GM19239 (cell line): Measurements from ENCODE around the gene FBLN2.
"Not testable (repeated sequence)": the region's sequence is repeated elsewhere in the genome, so short reads cannot be mapped to it uniquely, and the experiment has no call there.

ENCODE experiments used
- DNase-seq: peaks from one replicate; pipeline ENCODE4 v3.0.0; 2011; ENCODE audit warnings: low spot score; ENCODE audit not compliant: insufficient read length
- FAIRE-seq: peaks from 2 replicates; lab custom pipeline; 2011; peaks lifted over from hg19 to GRCh38; lab: Jason Lieb, UNC

Gene FBLN2

GRCh38 chr3:13548696-13549622, at the start of gene FBLN2:
Gene FBLN2, plus strand, starts transcription at chr3:13549125. Its CDS starts 21,231 bp downstream, at chr3:13570356.
- FAIRE-seq (no peak), DNase-seq (no peak)

DNA sequence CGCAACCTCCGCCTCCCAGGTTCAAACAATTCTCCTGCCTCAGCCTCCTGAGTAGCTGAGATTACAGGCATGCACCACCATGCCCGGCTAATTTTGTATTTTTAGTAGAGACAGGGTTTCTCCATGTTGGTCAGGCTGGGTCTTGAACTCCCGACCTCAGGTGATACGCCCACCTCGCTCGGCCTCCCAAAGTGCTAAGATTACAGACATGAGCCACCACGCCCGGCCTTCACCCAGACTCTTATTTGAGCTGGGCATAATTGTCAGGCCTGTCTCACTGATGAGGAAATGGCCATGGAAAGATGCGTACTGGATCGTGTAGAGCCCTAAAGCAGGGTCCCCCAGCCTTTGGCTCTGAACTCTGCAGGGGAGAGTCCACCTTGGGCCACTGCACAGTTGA, 49.7 kb upstream of the FBLN2 start:
- FAIRE-seq, DNase-seq: not testable (repeated sequence)

- DNase-seq, result no peak
Measured at GRCh38 chr3:13500133-13500885, 48.6 kb upstream of the FBLN2 start.

GRCh38 chr3:13501056-13501455, 47.9 kb upstream of the FBLN2 start:
- DNase-seq, result no peak
- no peak for FAIRE-seq

More at GRCh38 chr3:13500133-13500885, 48.6 kb upstream of the FBLN2 start:
- FAIRE-seq, result no peak

DNA sequence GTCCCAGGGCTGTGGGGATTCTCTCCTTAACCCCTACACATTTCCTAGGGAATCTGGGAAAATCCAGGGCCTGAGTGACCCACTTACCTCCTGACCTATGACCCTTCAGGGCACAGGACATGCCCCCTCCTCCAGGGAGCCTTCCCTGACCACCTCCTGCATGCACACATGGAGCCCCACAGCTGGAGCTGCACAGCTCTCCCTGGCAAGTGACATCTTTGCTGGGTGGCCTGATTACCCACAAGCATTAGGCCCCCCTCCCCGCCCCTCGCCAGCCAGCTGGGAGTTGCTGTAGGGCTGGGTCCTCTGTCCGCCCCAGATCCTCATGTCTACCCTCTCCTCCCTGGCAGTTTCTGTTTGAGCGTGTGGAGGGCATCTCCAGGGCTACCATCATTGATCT, 47.4 kb upstream of the FBLN2 start:
- no peak for DNase-seq

DNA sequence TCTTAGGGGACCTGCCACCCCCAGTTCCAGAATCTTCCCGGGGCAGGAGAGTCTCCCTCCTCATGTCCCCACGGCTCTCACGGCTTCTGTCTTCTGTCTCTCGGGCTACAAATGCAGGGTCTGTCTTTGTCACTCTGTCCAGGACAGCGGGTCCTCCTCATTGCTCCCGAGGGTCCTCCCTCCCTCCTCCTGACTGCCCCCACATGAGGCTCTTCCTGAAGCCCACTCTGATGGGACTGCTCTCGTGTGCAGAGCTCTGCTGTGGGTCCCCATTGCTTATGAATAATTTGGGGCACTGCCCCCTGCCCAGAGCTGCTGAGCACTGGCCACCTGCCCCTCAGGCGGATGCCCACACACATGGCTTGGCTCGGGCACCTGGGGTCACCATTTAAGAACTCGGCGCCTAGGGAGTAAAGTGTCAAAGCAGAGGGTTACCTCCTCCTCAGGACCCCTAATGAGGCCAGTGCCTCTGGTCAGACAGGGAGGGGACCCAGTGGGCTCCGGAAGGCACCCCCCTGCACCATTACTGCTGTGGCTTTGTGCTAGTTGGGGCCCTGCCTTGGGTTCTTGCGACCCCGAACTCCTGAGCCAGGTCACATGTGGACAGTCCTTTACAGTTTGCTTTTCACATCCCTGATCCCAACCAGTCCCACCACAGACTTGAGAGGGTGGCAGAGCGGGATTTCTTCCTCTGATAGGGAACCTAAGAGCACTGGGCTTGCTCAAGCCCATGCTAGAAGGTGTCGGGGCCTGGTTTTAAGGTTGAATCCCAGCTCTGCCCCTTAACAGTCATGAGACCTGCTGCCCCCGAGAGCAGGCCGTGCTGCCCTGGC, 46.8 kb upstream of the FBLN2 start:
- DNase-seq (no peak), FAIRE-seq (no peak)

More for the DNA sequence above, 47.4 kb upstream of the FBLN2 start:
- no peak for FAIRE-seq

DNA sequence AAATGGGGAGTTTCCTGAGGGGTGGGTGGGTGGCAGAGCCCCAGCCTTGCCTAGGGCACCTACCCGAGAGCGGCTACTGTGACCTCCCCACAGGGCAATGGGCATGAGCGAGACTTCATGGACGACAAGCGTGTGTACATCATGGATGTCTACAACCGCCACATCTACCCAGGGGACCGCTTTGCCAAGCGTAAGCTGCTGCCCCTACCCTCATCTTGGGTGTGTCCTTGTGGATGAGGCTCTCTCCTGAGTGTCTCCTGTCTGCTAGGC, 46.2 kb upstream of the FBLN2 start:
- no peak for FAIRE-seq
- no peak for DNase-seq

- no peak for DNase-seq
- FAIRE-seq, result no peak
Measured at GRCh38 chr3:13504161-13504831, 44.6 kb upstream of the FBLN2 start.

GRCh38 chr3:13505147-13506130, 43.5 kb upstream of the FBLN2 start:
- DNase-seq (no peak), FAIRE-seq (no peak)

DNA sequence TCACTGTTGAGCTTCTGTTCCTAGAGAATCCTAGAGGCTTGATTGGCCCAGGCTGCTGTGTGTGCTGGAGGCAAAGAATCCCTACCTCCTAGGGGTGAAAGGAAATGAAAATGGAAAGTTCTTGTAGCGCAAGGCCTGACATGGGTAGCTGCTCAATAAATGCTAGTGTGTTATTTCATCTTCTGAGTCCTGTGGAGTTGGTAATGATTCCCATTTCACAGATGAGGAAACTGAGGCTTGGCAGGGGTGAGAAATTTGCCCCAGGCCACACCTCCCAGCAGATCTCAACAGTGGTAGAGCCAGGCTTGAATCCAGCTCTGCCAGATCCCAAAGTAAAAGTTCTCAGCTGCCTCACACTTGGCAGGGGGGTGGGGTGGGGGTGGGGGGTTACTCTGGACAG, 42.7 kb upstream of the FBLN2 start:
- no peak for DNase-seq
- no peak for FAIRE-seq

DNA sequence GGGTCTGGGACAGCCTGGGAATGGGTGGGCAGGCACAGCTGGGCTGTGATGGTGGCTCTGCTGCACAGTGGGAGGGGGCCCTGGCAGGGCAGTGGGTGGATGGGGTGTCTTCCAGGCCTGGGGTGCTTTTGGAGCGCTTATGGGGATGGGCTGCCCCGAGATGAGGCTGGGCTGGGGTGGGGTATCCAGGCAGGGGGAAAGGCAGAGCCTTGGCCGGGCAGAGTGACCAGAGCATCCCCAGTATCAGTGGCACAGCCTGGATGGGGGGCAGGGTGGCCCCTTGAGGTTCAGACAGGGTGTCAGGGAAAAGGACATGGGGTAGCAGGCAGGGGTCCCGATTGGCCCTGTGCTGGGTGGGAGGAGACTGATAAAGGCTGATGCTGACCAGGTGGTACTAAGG, 42.2 kb upstream of the FBLN2 start:
- FAIRE-seq, result no peak

GRCh38 chr3:13507247-13507569, 41.7 kb upstream of the FBLN2 start:
- DNase-seq (no peak), FAIRE-seq (no peak)

More for the DNA sequence above, 42.2 kb upstream of the FBLN2 start:
- no peak for DNase-seq

- FAIRE-seq (no peak), DNase-seq (no peak)
Measured at GRCh38 chr3:13507570-13508339, 41.2 kb upstream of the FBLN2 start.

DNA sequence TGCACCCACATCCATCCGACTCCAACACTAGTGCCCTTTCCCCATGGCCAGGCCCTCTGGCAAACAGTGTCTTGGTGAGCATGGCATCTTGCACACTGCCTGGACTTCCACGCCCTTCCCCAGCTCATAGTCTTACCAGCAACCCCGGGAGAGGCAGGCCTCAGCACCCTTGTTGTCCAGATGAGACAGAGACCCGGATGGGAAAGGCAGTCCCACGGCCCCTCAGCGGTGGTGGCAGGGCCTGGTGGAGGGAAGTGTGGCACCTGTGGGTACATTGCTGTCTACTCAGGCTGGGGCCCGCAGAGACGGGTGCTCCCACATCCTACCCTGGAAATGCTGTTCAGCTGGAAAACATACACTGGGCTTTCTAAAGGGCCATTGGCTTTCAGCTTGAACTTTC, 40.4 kb upstream of the FBLN2 start:
- no peak for FAIRE-seq
- no peak for DNase-seq

DNA sequence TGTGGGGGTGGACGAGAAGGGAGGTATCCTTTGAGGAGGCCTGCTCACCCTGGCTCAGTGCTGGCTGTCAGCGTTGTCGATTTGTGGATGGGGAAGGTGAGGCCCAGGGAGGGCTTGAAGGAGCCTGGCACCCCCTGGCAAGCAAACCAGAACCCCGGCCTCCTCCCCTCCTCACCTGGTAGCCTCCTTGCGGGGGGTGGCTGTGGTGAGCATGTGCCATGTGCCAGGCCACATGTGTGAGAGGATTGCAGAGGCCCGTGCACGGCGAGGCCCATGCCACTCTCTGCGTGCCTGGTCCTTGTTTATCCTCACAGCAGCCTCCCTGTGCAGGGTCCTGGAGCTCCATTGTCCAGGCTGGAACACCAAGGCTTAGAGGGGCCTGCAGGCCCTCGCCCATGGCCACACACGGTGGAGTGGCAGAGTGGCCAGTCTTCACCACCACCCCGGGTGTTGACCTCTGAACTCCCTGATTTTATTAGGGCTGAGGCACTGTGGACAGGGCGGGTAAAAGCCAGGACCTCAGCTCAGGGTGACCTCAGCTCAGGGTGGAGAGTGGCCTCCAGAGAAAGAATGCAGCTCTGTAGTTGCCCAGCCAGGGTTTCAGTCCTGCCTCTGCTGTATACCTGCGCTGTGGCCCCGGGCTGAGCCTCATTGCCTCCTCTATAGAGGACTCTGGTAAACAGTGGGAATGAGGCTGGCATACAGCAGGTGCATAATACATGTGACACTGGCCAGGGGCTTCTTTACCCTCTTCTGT, 39.7 kb upstream of the FBLN2 start:
- no peak for FAIRE-seq
- DNase-seq, result no peak

DNA sequence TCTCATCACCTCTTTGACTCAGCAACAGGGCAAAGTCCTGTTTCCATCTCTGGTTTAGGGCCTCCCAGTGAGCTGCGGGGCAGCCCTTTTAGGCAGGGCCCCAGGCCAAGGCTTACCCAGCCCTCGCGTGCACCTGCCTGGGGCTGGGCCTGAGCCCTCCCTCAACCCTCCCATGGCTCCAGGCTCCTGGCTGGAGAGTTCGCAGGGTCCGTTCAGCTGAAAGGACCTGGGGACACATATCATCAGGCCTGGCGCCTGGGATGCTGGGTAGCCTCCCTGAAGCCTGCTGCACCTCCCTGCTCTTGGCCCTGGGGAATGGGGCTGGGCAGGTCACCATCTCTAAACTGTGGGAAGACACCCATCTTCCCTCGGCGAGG, 39.1 kb upstream of the FBLN2 start:
- DNase-seq (no peak), FAIRE-seq (no peak)

GRCh38 chr3:13512451-13512850, 36.5 kb upstream of the FBLN2 start:
- no peak for FAIRE-seq
- DNase-seq, result no peak
